AG10803 (cell line): ENCODE results near the gene DEUP1.
"Not testable (repeated sequence)": the region's sequence is repeated elsewhere in the genome, so short reads cannot be mapped to it uniquely, and the experiment has no call there.

Source experiments
- DNase-seq: peaks from one replicate; pipeline ENCODE4 v3.0.0; 2010; ENCODE audit warnings: low read depth
- H3K4me3 ChIP-seq: 2 replicates; pipeline ENCODE4 v1.5.1; 2011; ENCODE audit warnings: mild to moderate bottlenecking, low read length, control low read depth
- CTCF ChIP-seq: conservative IDR thresholded peaks from 2 replicates; pipeline ENCODE4 v1.5.1; 2011; ENCODE audit warnings: mild to moderate bottlenecking, low read length, control low read depth, inconsistent platforms

DEUP1 gene

GRCh38 chr11:93394488-93394887, 63.9 kb downstream of the DEUP1 start:
- TF ChIP-seq CTCF, result no peak
- DNase-seq, result no peak
- no peak overlapping the region for H3K4me3 ChIP-seq

GRCh38 chr11:93396316-93396715, 65.8 kb downstream of the DEUP1 start:
- peak; percentile 36 for DNase-seq
- no peak overlapping the region for H3K4me3 ChIP-seq
- TF ChIP-seq CTCF, result no peak

GRCh38 chr11:93403930-93404329, 73.4 kb downstream of the DEUP1 start:
- H3K4me3 ChIP-seq, result no peak overlapping the region
- DNase-seq, result no peak
- no peak for TF ChIP-seq CTCF

- no peak for DNase-seq
- no peak overlapping the region for H3K4me3 ChIP-seq
- TF ChIP-seq CTCF, result no peak
Observed at GRCh38 chr11:93407777-93408401, 77.3 kb downstream of the DEUP1 start.

GRCh38 chr11:93410441-93410840, 79.9 kb downstream of the DEUP1 start:
- no peak overlapping the region for H3K4me3 ChIP-seq
- DNase-seq, result no peak
- TF ChIP-seq CTCF, result no peak

GRCh38 chr11:93411705-93412104, 81.2 kb downstream of the DEUP1 start:
- DNase-seq, result no peak
- H3K4me3 ChIP-seq, result no peak overlapping the region
- TF ChIP-seq CTCF, result no peak

- DNase-seq, result no peak
- TF ChIP-seq CTCF, result no peak
- no peak overlapping the region for H3K4me3 ChIP-seq
Observed at GRCh38 chr11:93432247-93432646, 101.7 kb downstream of the DEUP1 start.

GRCh38 chr11:93443232-93443631, 112.7 kb downstream of the DEUP1 start:
- not testable (repeated sequence) for DNase-seq, H3K4me3 ChIP-seq
